A673 (cell line): ENCODE measurements around the gene CYP4F11. TPM values are rescaled to one million over a fixed set of nuclear protein-coding genes. Genes with fewer than 3 reads are reported as not detected.
"Not testable (repeated sequence)": the region's sequence is repeated elsewhere in the genome, so short reads cannot be mapped to it uniquely, and the experiment has no call there.

Experiments used
- BruUV-seq: library from RNA; stranded (reverse); fragments of 400-500 nt; replicated peaks from 2 replicates; lab custom pipeline; 2021; lab: Mats Ljungman, UMichigan
- CTCF ChIA-PET: fragments of 300-600 bp; sonication (Branson Sonifier 250); formaldehyde crosslinking; loops from one replicate; lab custom pipeline; 2022; ENCODE audit warnings: antibody characterized with exemption; lab: Charles Lee
- POLR2A ChIA-PET: fragments of 300-600 bp; sonication (Branson Sonifier 250); formaldehyde crosslinking; loops from one replicate; lab custom pipeline; 2022; ENCODE audit warnings: antibody characterized with exemption; ENCODE audit not compliant: low non-redundant PET; lab: Charles Lee
- DNase-seq: peaks from one replicate; pipeline ENCODE4 v3.0.0-alpha.2; 2015; ENCODE audit warnings: low spot score
- H3K27ac ChIP-seq: fragments of 200-600 bp; sonication (generic); 2 replicates; pipeline ENCODE4 v1.5.1; 2016; ENCODE audit warnings: mixed run types, low read depth, mild to moderate bottlenecking, mixed read lengths, antibody characterized with exemption, low read length; ENCODE audit not compliant: poor library complexity, severe bottlenecking
- H3K27me3 ChIP-seq: fragments of 200-600 bp; sonication (generic); replicated peaks from 2 replicates; pipeline ENCODE4 v1.6.1; 2017; ENCODE audit warnings: mixed run types, low read depth, mild to moderate bottlenecking, mixed read lengths, antibody characterized with exemption, low read length; ENCODE audit not compliant: insufficient read depth, poor library complexity
- H3K36me3 ChIP-seq: fragments of 200-600 bp; sonication (generic); 2 replicates; pipeline ENCODE4 v1.6.1; 2016; ENCODE audit warnings: mixed run types, mild to moderate bottlenecking, mixed read lengths, antibody characterized with exemption, low read length; ENCODE audit not compliant: insufficient read depth, poor library complexity, severe bottlenecking
- H3K4me1 ChIP-seq: fragments of 200-600 bp; sonication (generic); 2 replicates; pipeline ENCODE4 v1.6.1; 2017; ENCODE audit warnings: mixed run types, mild to moderate bottlenecking, mixed read lengths, antibody characterized with exemption, low read length; ENCODE audit not compliant: insufficient read depth, poor library complexity, severe bottlenecking
- H3K4me3 ChIP-seq: fragments of 200-600 bp; sonication (generic); 2 replicates; pipeline ENCODE4 v1.5.1; 2016; ENCODE audit warnings: low read depth, mixed run types, mild to moderate bottlenecking, mixed read lengths, low read length; ENCODE audit not compliant: poor library complexity, severe bottlenecking
- H3K9me3 ChIP-seq: fragments of 200-600 bp; sonication (generic); 2 replicates; pipeline ENCODE4 v1.6.1; 2016; ENCODE audit warnings: mixed run types, low read depth, mild to moderate bottlenecking, mixed read lengths, antibody characterized with exemption, low read length; ENCODE audit not compliant: poor library complexity, severe bottlenecking
- EZH2 ChIP-seq: fragments of 200-600 bp; sonication (generic); IDR thresholded peaks from 2 replicates; pipeline ENCODE4 v1.6.1; 2017; ENCODE audit warnings: borderline replicate concordance, low read depth, mild to moderate bottlenecking, mixed read lengths, antibody characterized with exemption, low read length; ENCODE audit not compliant: poor library complexity, severe bottlenecking
- intact Hi-C: fragments of 100-400 bp; cut with micrococcal nuclease; formaldehyde crosslinking; loops from one replicate; pipeline ENCODE4 v1.10.0; 2022; ENCODE audit not compliant: unreplicated experiment
- total RNA-seq: library from RNA; stranded (reverse); gene quantifications from 2 replicates; pipeline ENCODE4 v1.2.3, GENCODE V29; 2021
- TF ChIP-seq, protein P1 (sequence below): fragments of 300-800, 200-600 bp; sonication (generic); conservative IDR thresholded peaks from 2 replicates; pipeline ENCODE4 v1.5.1; 2017; ENCODE audit warnings: low read depth, mild to moderate bottlenecking, antibody characterized with exemption, low read length, moderate library complexity, mixed read lengths

Gene CYP4F11
- total RNA-seq, 1 experiment from 2014 or later = 0.13 TPM

DNA sequence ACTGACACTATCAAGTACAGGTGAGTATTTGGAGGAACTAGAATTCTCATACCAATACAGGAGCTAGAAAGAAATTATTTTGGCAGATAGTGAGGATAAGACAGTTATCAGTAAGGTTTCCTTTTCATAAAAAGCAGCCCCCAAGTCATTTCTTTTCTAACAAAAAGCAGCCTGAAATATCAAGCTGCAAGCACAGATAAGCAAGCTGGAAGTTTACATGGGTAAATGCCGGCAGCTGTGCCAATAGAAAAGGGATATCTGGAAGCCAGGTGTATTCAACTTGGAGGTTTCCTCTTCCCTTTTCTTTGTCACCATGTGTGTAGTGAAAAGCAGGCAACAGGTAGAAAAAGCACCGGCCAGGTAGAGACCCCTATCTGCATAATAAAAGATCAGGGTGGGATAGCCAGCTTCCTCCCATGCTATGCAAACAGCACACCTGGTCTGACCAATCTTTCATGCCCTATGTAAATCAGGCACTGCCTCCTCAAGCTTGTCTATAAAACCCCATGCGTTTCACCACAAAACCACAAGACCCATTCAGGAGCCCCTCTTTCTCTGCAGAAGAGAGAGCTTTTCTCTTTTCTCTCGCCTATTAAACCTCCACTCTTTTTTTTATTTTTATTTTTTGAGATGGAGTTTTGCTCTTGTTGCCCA, 59.4 kb downstream of the CYP4F11 start:
- DNase-seq = no peak
- TF ChIP-seq, protein P1, sequence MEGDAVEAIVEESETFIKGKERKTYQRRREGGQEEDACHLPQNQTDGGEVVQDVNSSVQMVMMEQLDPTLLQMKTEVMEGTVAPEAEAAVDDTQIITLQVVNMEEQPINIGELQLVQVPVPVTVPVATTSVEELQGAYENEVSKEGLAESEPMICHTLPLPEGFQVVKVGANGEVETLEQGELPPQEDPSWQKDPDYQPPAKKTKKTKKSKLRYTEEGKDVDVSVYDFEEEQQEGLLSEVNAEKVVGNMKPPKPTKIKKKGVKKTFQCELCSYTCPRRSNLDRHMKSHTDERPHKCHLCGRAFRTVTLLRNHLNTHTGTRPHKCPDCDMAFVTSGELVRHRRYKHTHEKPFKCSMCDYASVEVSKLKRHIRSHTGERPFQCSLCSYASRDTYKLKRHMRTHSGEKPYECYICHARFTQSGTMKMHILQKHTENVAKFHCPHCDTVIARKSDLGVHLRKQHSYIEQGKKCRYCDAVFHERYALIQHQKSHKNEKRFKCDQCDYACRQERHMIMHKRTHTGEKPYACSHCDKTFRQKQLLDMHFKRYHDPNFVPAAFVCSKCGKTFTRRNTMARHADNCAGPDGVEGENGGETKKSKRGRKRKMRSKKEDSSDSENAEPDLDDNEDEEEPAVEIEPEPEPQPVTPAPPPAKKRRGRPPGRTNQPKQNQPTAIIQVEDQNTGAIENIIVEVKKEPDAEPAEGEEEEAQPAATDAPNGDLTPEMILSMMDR = no peak
- TF ChIP-seq EZH2 = no peak
- no peaks in the 10 kb centered on the region for H3K9me3 ChIP-seq
- H3K4me1 ChIP-seq = no peaks in the 10 kb centered on the region
- no peak overlapping the region for H3K27ac ChIP-seq
- no peaks in the 10 kb centered on the region for H3K36me3 ChIP-seq
- CTCF ChIA-PET = no interaction called here
- no TSS peak for BruUV-seq
- H3K4me3 ChIP-seq = no peak overlapping the region
- POLR2A ChIA-PET = no interaction called here
- intact Hi-C loops = no loop called here
- H3K27me3 ChIP-seq = peaks cover 5% of the 10 kb centered on the region

DNA sequence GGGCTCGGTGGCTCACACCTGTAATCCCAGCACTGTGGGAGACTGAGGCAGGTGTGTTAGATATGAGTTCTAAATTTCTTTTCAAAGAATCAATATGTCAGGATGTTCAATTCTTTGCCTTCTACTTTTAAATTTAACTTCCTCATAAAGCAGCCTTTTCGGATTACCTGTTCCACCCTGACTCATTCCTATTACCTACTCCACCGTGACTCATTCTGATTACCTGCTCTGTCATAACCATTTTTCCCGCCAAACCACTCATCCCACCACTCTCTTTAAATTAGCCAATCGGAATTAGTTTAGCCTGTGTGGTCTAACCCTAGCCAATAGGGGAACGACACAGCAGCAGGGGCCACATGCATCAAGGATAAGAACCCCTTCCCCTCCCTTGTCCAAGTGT, 60.6 kb downstream of the CYP4F11 start:
- BruUV-seq, H3K36me3 ChIP-seq, CTCF ChIA-PET, intact Hi-C loops, H3K27ac ChIP-seq, DNase-seq, H3K4me3 ChIP-seq, POLR2A ChIA-PET, H3K27me3 ChIP-seq, H3K9me3 ChIP-seq, H3K4me1 ChIP-seq: not testable (repeated sequence)

DNA sequence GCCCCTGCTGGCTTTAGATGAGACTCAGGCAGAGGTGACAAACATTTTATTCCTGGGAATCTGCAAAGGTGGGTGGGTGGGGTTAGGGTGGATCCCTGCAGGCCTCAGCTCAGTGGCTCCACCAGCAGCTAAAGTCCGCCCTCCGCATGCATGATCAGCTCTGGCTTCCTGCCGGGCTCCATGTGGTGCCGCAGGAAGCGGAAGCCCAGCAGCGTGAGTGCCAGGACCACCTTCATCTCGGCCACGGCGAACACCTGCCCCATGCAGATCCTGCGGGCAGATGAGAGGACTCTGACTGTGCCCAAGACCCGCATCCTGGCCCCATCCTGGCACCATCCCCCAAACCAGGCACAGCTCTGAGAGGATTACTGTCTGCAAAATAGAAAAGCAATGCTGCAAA, 62.8 kb downstream of the CYP4F11 start:
- BruUV-seq = no TSS peak
- H3K4me1 ChIP-seq = no peaks in the 10 kb centered on the region
- ChIA-PET CTCF (interaction anchor here (0.6 kb wide), 1 partner anchor 310 kb away, joined by 5 read pairs; no protein-coding TSS in a partner anchor), POLR2A (no interaction called here)
- intact Hi-C loops = no loop called here
- peak overlapping the region; percentile 8 for H3K4me3 ChIP-seq
- H3K36me3 ChIP-seq = no peaks in the 10 kb centered on the region
- no peaks in the 10 kb centered on the region for H3K9me3 ChIP-seq
- DNase-seq = peak; percentile 55
- no peak overlapping the region for H3K27ac ChIP-seq
- peaks cover 4% of the 10 kb centered on the region for H3K27me3 ChIP-seq
- no peak for TF ChIP-seq EZH2
- TF ChIP-seq, protein P1 = no peak

DNA sequence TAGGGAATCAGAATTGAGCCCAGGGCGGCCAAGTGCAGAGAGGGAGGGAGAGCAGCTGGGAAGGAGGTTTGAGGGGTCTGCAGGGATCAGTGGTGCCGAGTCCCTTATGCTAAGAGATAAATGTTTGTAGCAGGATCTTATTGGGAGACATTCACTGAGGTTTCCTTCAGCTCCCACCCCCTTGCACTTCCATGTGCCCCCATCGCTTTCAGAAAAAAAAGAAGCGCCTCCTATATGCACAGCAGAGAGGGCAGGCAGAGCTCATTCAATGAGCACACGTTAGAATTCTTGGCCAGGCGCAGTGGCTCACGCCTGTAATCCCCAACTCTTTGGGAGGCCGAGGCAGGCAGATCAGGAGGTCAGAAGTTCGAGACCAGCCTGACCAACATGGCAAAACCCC, 64.5 kb downstream of the CYP4F11 start:
- POLR2A ChIA-PET = no interaction called here
- no TSS peak for BruUV-seq

More for the DNA sequence above, 64.5 kb downstream of the CYP4F11 start:
- Histone ChIP-seq H3K27ac (no peak overlapping the region), H3K9me3 (no peaks in the 10 kb centered on the region), H3K4me1 (no peaks in the 10 kb centered on the region), H3K36me3 (no peaks in the 10 kb centered on the region), H3K4me3 (no peak overlapping the region), H3K27me3 (peaks cover 4% of the 10 kb centered on the region)
- CTCF ChIA-PET = no interaction called here
- intact Hi-C loops = loop anchor here (5.0 kb wide), 1 partner anchor 238 kb away; no protein-coding TSS in a partner anchor
- TF ChIP-seq EZH2 = no peak
- TF ChIP-seq, protein P1 = no peak
- DNase-seq = no peak
